Measurements from ENCODE around the gene LRRC8B.
"Not testable (repeated sequence)": the region's sequence is repeated elsewhere in the genome, so short reads cannot be mapped to it uniquely, and the experiment has no call there.

LRRC8B gene

GRCh38 chr1:89502042-89502441 lies 22.6 kb upstream of the LRRC8B start:
- Histone ChIP-seq H3K4me3 (ENCODE audit: insufficient read depth, low read length, poor library complexity, severe bottlenecking) (no peak overlapping the region), H3K27me3 (ENCODE audit: low read length) (no peaks in the 10 kb centered on the region), H4K20me1 (ENCODE audit: low read depth, low read length) (no peaks in the 10 kb centered on the region), H3K9me3 (ENCODE audit: insufficient read depth, low read length) (no peaks in the 10 kb centered on the region), H2AFZ (ENCODE audit: low read depth, low read length, severe bottlenecking) (no peak overlapping the region), H3K36me3 (ENCODE audit: low read length) (no peaks in the 10 kb centered on the region), H3K9ac (ENCODE audit: low read length) (no peak overlapping the region), H3K79me2 (ENCODE audit: insufficient read depth, low read length) (no peaks in the 10 kb centered on the region), H3K27ac (ENCODE audit: low read depth, low read length) (no peak overlapping the region), H3K4me2 (ENCODE audit: low read depth, low read length, poor library complexity, severe bottlenecking) (no peak overlapping the region), H3F3A (ENCODE audit: insufficient read depth) (no peaks in the 10 kb centered on the region), H3K9me2 (replicated peaks; ENCODE audit: insufficient read depth, low read length) (no peaks in the 10 kb centered on the region)
- no peak for TF ChIP-seq EZH2phosphoT487 (conservative IDR thresholded peaks at IDR 0.05; ENCODE audit: low read length)
- TF ChIP-seq CTCF (IDR thresholded peaks at IDR 0.05; ENCODE audit: insufficient read depth, low read length, poor library complexity, severe bottlenecking) = no peak

GRCh38 chr1:89502895-89503294 lies 21.7 kb upstream of the LRRC8B start:
- Histone ChIP-seq H2AFZ (ENCODE audit: low read depth, low read length, severe bottlenecking) (no peak overlapping the region), H3K27me3 (ENCODE audit: low read length) (no peaks in the 10 kb centered on the region), H3K27ac (ENCODE audit: low read depth, low read length) (no peak overlapping the region), H3K9me3 (ENCODE audit: insufficient read depth, low read length) (no peaks in the 10 kb centered on the region), H3K4me2 (ENCODE audit: low read depth, low read length, poor library complexity, severe bottlenecking) (no peak overlapping the region), H3K79me2 (ENCODE audit: insufficient read depth, low read length) (no peaks in the 10 kb centered on the region), H3K9ac (ENCODE audit: low read length) (no peak overlapping the region), H3F3A (ENCODE audit: insufficient read depth) (no peaks in the 10 kb centered on the region), H3K36me3 (ENCODE audit: low read length) (no peaks in the 10 kb centered on the region), H3K4me3 (ENCODE audit: insufficient read depth, low read length, poor library complexity, severe bottlenecking) (no peak overlapping the region), H4K20me1 (ENCODE audit: low read depth, low read length) (no peaks in the 10 kb centered on the region), H3K9me2 (replicated peaks; ENCODE audit: insufficient read depth, low read length) (no peaks in the 10 kb centered on the region)
- TF ChIP-seq CTCF (IDR thresholded peaks at IDR 0.05; ENCODE audit: insufficient read depth, low read length, poor library complexity, severe bottlenecking) = no peak
- TF ChIP-seq EZH2phosphoT487 (conservative IDR thresholded peaks at IDR 0.05; ENCODE audit: low read length) = no peak

GRCh38 chr1:89503690-89504089 lies 20.9 kb upstream of the LRRC8B start:
- no peaks in the 10 kb centered on the region for H3K9me3 ChIP-seq (ENCODE audit: insufficient read depth, low read length)
- TF ChIP-seq CTCF (IDR thresholded peaks at IDR 0.05; ENCODE audit: insufficient read depth, low read length, poor library complexity, severe bottlenecking) (no peak), EZH2phosphoT487 (conservative IDR thresholded peaks at IDR 0.05; ENCODE audit: low read length) (no peak)
- H3K36me3 ChIP-seq (ENCODE audit: low read length) = no peaks in the 10 kb centered on the region
- no peak overlapping the region for H3K4me3 ChIP-seq (ENCODE audit: insufficient read depth, low read length, poor library complexity, severe bottlenecking)
- no peaks in the 10 kb centered on the region for H3F3A ChIP-seq (ENCODE audit: insufficient read depth)
- no peak overlapping the region for H3K27ac ChIP-seq (ENCODE audit: low read depth, low read length)
- no peaks in the 10 kb centered on the region for H3K27me3 ChIP-seq (ENCODE audit: low read length)
- no peaks in the 10 kb centered on the region for H3K9me2 ChIP-seq (replicated peaks; ENCODE audit: insufficient read depth, low read length)
- no peak overlapping the region for H3K4me2 ChIP-seq (ENCODE audit: low read depth, low read length, poor library complexity, severe bottlenecking)
- no peaks in the 10 kb centered on the region for H3K79me2 ChIP-seq (ENCODE audit: insufficient read depth, low read length)
- no peak overlapping the region for H3K9ac ChIP-seq (ENCODE audit: low read length)
- H4K20me1 ChIP-seq (ENCODE audit: low read depth, low read length) = no peaks in the 10 kb centered on the region
- no peak overlapping the region for H2AFZ ChIP-seq (ENCODE audit: low read depth, low read length, severe bottlenecking)

- not testable (repeated sequence) for H4K20me1 ChIP-seq (ENCODE audit: low read depth, low read length); H3F3A ChIP-seq (ENCODE audit: insufficient read depth); H3K27me3 ChIP-seq (ENCODE audit: low read length); H3K27ac ChIP-seq (ENCODE audit: low read depth, low read length); H3K4me3 ChIP-seq (ENCODE audit: insufficient read depth, low read length, poor library complexity, severe bottlenecking); H3K4me2 ChIP-seq (ENCODE audit: low read depth, low read length, poor library complexity, severe bottlenecking); H2AFZ ChIP-seq (ENCODE audit: low read depth, low read length, severe bottlenecking); H3K9ac ChIP-seq (ENCODE audit: low read length); H3K79me2 ChIP-seq (ENCODE audit: insufficient read depth, low read length); H3K9me2 ChIP-seq (replicated peaks; ENCODE audit: insufficient read depth, low read length); H3K36me3 ChIP-seq (ENCODE audit: low read length); H3K9me3 ChIP-seq (ENCODE audit: insufficient read depth, low read length)
Observed at GRCh38 chr1:89510061-89510460, 14.6 kb upstream of the LRRC8B start.

Measured in SU-DHL-6 (cell line).